ENCODE results near the gene CAMK1D. TPM values are rescaled to one million over a fixed set of nuclear protein-coding genes. Genes with fewer than 3 reads are reported as not detected.

The CAMK1D gene
- total RNA-seq, 1 experiment from 2014 or later: 1.1 TPM

GRCh38 chr10:12615296-12616220 lies 266.2 kb downstream of the CAMK1D start:
- H3K4me1 ChIP-seq: no peaks in the 10 kb centered on the region
- H3K27ac ChIP-seq: no peak overlapping the region
- no peaks in the 10 kb centered on the region for H3K27me3 ChIP-seq
- no peaks in the 10 kb centered on the region for H3K36me3 ChIP-seq
- no peak overlapping the region for H3K4me3 ChIP-seq
- no peak for DNase-seq
- H3K9me3 ChIP-seq (replicated peaks): no peaks in the 10 kb centered on the region

DNA sequence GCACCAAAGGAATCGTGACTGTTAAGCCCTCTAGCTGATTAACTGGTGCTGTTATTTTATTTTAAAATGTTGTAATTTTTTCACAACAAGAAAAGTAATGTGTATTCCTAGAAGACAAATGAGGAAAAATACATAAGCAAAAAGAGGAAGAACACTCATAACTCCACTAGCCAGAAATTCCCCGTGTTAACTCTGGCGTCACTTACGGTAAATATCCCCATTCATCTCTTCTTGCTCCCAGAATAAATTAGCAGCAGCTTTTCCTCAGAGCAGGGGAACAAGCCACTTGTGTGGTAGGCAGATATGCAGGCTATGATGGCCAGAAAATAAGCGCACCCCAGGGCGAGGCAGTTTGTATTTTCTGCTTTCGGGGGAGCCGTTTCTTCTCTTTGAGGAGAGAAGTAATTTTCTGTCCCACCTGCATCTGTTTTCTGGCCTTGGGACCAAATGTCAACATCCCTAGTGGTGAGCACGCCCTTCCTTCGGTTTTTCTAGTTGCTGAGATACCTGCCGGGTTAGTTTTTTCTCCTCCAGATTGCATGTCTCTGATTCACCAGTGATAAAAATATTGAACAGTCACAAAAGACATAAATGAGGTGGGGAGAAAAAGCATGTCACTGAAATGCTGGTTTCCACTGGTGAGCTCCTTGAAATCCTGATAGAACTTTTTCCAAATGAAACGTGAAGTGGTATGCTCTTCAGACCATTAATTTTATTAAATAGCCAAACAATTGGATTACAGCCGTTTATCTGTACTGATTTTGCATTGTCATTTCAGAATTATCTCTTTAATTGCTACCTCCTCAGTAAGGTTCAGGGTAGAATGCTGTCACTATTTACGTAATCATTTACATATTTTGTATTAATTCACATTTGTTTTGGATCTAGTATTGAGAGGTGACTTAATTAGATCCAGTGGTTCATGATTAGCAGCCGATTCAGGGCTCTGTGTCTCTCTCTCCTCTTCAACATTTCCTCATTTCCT lies 268.1 kb downstream of the CAMK1D start:
- no peaks in the 10 kb centered on the region for H3K9me3 ChIP-seq (replicated peaks)
- H3K4me3 ChIP-seq: no peak overlapping the region
- H3K36me3 ChIP-seq: no peaks in the 10 kb centered on the region
- H3K27ac ChIP-seq: no peak overlapping the region
- H3K27me3 ChIP-seq: no peaks in the 10 kb centered on the region
- no peak for DNase-seq
- H3K4me1 ChIP-seq: no peaks in the 10 kb centered on the region

GRCh38 chr10:12622016-12622415 lies 272.7 kb downstream of the CAMK1D start:
- Histone ChIP-seq H3K4me1 (no peaks in the 10 kb centered on the region), H3K27me3 (no peaks in the 10 kb centered on the region), H3K4me3 (no peak overlapping the region), H3K27ac (no peak overlapping the region), H3K36me3 (no peaks in the 10 kb centered on the region), H3K9me3 (replicated peaks) (no peaks in the 10 kb centered on the region)
- no peak for DNase-seq

DNA sequence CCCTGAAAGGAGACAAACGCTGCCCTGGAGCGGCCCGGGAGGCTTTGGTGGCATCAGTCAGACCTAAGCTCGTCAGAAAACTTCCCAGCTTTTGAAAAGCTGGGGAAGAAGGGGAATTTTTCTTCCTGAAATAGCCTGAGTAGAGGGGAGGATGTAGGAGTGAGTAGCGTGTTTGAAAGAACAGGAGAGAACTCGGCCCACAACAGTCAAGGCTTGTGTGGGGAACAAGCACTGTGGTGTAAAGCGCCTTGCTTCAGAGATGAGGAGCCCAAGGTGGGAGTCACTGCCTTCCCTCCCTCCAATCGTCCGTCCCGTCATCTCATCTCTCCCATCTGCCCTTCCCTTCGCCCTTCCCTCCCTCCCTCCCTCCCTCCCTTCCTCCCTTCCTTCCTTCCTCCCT lies 273.3 kb downstream of the CAMK1D start:
- Histone ChIP-seq H3K27ac (no peak overlapping the region), H3K9me3 (replicated peaks) (no peaks in the 10 kb centered on the region), H3K36me3 (no peaks in the 10 kb centered on the region), H3K27me3 (no peaks in the 10 kb centered on the region), H3K4me1 (no peaks in the 10 kb centered on the region), H3K4me3 (no peak overlapping the region)
- DNase-seq: no peak

DNA sequence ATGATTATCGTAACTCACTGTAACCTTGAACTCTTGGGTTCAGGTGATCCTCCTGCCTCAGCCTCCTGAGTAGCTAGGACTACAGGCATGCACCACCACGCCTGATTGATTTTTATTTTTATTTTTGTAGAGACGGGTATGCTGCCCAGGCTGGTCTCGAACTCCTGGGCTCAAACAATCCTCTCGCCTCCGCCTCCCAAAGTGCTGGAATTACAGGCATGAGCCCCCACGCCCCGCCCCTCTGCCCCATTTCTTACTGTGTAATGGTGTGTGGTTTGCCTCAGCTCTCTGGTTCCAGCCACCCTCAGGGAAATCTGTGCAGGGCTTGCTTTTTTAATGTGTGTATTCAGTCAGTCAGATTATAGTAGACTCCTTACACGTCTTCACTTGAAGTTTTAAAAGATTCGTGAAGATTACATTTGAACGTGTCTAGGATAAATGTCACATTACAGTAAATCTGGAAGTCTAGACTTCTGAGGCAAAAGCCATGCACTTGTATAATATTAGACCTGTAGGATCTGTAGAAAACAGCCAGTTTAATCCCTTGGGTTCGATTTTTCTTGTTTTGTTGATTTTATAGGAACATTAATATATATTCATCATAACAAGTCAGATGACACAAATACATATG lies 276.2 kb downstream of the CAMK1D start:
- Histone ChIP-seq H3K4me1 (no peaks in the 10 kb centered on the region), H3K9me3 (replicated peaks) (no peaks in the 10 kb centered on the region), H3K4me3 (no peak overlapping the region), H3K27ac (no peak overlapping the region), H3K27me3 (no peaks in the 10 kb centered on the region), H3K36me3 (no peaks in the 10 kb centered on the region)
- DNase-seq: no peak

DNA sequence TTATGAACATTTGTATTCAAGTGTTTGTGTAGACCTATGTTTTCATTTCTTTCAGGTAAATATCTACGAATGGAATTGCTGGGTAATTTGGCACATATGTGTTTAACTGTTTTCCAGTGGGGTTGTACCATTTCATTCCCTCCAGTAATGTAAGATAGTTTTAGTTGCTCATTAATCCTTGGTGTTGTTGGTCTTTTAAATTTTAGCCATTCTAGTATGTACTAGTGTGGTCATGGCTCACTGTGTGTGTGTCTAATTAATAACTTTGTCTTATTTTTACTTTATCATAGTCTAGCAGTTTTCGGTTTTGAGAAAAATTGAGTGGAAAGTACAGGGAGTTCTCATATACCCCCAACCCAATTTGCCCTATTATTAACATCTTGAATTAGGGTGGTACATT lies 278.8 kb downstream of the CAMK1D start:
- H3K27me3 ChIP-seq: no peaks in the 10 kb centered on the region
- DNase-seq: no peak

GRCh38 chr10:12628964-12629766 lies 279.8 kb downstream of the CAMK1D start:
- DNase-seq: no peak
- Histone ChIP-seq H3K9me3 (replicated peaks) (no peaks in the 10 kb centered on the region), H3K4me3 (no peak overlapping the region)

More for the DNA sequence above, 278.8 kb downstream of the CAMK1D start:
- Histone ChIP-seq H3K9me3 (replicated peaks) (no peaks in the 10 kb centered on the region), H3K4me3 (no peak overlapping the region), H3K36me3 (no peaks in the 10 kb centered on the region), H3K4me1 (no peaks in the 10 kb centered on the region), H3K27ac (no peak overlapping the region)

DNA sequence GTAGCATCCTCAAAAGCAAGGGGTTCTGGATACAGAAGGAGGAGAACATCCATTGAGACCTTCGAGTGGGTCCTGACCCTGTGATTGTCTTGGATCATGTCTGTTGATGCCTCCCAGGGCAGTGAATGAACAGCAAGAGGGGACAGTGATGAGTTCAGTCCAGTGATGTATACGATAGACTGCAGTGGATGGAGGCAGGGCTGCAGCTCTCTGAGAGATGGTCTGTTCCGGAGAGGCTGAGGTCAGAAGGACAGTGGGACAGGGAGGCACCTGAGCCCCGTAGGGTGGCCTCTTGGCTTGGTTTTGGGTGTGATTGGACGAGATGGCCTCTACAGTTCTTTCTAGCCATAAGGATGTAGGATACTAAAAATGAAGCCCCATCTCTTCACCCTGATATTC lies 280.4 kb downstream of the CAMK1D start:
- DNase-seq: no peak
- no peak overlapping the region for H3K4me3 ChIP-seq
- no peaks in the 10 kb centered on the region for H3K9me3 ChIP-seq (replicated peaks)
- H3K27me3 ChIP-seq: no peaks in the 10 kb centered on the region
- H3K27ac ChIP-seq: no peak overlapping the region
- H3K4me1 ChIP-seq: no peaks in the 10 kb centered on the region
- H3K36me3 ChIP-seq: no peaks in the 10 kb centered on the region

More at GRCh38 chr10:12628964-12629766, 279.8 kb downstream of the CAMK1D start:
- H3K36me3 ChIP-seq: no peaks in the 10 kb centered on the region
- H3K4me1 ChIP-seq: no peaks in the 10 kb centered on the region
- H3K27me3 ChIP-seq: no peaks in the 10 kb centered on the region
- no peak overlapping the region for H3K27ac ChIP-seq

GRCh38 chr10:12631216-12631615 lies 281.9 kb downstream of the CAMK1D start:
- Histone ChIP-seq H3K4me3 (no peak overlapping the region), H3K27ac (no peak overlapping the region)
- no peak for DNase-seq

DNA sequence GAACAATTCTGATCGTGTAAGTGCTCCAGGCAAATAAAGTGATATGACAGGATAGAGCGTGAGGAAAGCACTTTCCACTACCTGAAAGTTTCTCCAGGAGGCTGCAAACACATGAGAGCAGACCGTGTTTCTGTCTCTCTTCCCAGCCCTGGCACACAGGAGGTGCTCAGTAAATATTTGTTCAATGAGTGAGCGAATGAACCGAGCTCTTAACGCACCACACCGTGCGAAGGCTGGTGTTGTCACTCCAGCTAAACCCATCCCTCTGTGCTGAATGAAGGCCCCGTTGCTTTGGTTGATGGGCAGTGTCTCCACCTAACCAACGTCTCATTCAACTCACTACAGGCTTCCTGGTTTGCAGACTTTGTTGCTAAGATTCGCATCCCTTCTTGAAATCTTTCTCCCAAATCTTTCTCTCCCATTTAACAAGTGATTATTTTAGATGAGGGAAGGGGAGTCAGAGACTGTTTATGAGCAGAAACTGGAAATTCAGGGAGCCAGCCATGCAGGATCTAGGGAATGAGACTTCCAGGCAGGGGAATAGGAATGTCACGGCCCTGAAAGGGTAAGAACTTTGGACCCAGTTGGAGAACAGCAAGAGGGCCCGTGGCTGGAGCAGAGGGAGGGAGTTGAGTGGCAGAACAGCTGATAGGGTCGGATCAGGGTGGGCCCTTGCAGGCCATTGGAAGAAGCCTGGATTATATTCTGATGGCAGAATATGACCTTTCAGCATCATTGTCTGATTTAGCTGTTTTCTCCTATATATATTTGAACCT lies 282.6 kb downstream of the CAMK1D start:
- Histone ChIP-seq H3K36me3 (no peaks in the 10 kb centered on the region), H3K27ac (no peak overlapping the region)

More at GRCh38 chr10:12631216-12631615, 281.9 kb downstream of the CAMK1D start:
- H3K36me3 ChIP-seq: no peaks in the 10 kb centered on the region
- H3K9me3 ChIP-seq (replicated peaks): no peaks in the 10 kb centered on the region
- H3K27me3 ChIP-seq: no peaks in the 10 kb centered on the region
- no peaks in the 10 kb centered on the region for H3K4me1 ChIP-seq

DNA sequence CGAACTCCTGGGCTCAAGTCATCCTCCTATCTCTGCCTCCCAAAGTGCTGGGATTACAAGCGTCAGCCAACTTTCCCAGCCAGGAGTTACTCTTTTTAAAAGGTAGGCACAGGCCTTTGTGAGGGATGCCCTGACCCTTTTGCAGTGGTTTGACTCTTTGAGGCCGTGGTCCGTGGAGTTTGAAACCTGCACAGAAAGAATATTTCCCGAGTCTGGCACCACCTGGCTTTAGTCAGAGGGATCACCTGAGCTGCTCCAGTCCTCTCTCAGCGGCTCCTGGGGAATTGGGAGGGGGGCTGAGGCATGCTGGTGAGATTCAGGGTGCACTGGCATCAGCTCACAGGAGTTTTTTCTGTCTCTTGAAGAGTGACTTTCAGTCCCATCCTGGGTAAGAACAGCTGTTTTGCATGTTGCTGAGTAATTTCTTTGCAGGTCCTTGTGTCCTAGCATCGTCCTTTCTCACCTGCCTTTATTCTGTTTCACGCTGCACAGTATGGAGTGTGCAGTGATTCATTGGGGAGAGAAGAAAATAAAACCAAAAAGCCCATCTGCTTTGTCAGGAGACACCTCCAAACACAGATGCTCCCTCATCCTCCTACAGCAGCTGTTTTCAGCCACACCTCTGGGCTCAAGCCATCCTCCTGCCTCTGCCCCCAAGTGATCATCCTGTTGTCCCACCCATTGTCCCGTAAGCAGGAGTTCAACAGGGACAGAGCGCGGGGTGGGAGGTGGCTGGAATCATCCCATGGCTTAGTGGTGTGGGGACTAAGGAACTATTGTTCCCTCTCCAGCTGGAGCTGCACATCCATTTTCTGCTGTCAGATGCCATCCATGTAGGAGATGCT lies 284.7 kb downstream of the CAMK1D start:
- Histone ChIP-seq H3K27me3 (no peaks in the 10 kb centered on the region), H3K27ac (no peak overlapping the region), H3K4me1 (no peaks in the 10 kb centered on the region), H3K9me3 (replicated peaks) (no peaks in the 10 kb centered on the region), H3K36me3 (no peaks in the 10 kb centered on the region), H3K4me3 (no peak overlapping the region)
- no peak for DNase-seq

More for the DNA sequence above, 282.6 kb downstream of the CAMK1D start:
- no peaks in the 10 kb centered on the region for H3K9me3 ChIP-seq (replicated peaks)
- no peaks in the 10 kb centered on the region for H3K4me1 ChIP-seq
- DNase-seq: no peak
- H3K27me3 ChIP-seq: no peaks in the 10 kb centered on the region
- H3K4me3 ChIP-seq: no peak overlapping the region

- H3K4me1 ChIP-seq: no peaks in the 10 kb centered on the region
- no peak overlapping the region for H3K4me3 ChIP-seq
- H3K9me3 ChIP-seq (replicated peaks): no peaks in the 10 kb centered on the region
- H3K27me3 ChIP-seq: no peaks in the 10 kb centered on the region
- H3K36me3 ChIP-seq: no peaks in the 10 kb centered on the region
- H3K27ac ChIP-seq: no peak overlapping the region
- no peak for DNase-seq
Measured at GRCh38 chr10:12634621-12634931, 285.2 kb downstream of the CAMK1D start.

DNA sequence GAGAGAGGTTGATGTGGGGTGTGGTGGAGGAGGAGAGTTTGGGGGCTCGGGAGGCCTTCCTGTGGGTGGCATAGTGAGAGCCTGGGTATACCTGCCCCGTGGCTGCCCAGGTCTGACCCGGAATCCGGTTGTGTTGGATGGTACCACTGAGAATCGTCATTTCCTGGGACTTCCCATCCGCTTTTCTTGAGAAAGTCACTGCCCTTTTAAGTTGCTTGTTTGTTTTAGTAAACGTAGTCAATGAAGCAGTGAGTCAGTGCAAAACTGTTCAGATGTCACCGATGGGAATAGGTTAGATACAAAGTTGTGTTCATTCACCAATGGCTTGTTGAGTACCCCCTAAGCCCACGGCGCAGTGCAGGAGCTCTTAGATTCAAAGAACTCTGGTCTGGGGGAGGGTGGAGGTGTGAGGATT lies 285.8 kb downstream of the CAMK1D start:
- Histone ChIP-seq H3K36me3 (no peaks in the 10 kb centered on the region), H3K9me3 (replicated peaks) (no peaks in the 10 kb centered on the region), H3K4me1 (no peaks in the 10 kb centered on the region), H3K4me3 (no peak overlapping the region), H3K27me3 (no peaks in the 10 kb centered on the region), H3K27ac (no peak overlapping the region)
- no peak for DNase-seq

All from SJCRH30 (cell line).